Islet of Langerhans (tissue), 1 donor: Measurements from ENCODE around the gene MED8.

ENCODE experiments used
- FAIRE-seq: peaks from one replicate; lab custom pipeline; 2011; peaks lifted over from hg19 to GRCh38; lab: Jason Lieb, UNC

The MED8 gene

GRCh38 chr1:43358746-43359693 lies 30.6 kb downstream of the MED8 start, which contains the start of gene CDC20:
CDC20 (plus strand) TSS chr1:43358981; CDS start chr1:43359216, 235 bp downstream.
- no peak for FAIRE-seq

- FAIRE-seq: no peak
Measured at GRCh38 chr1:43358121-43358745, 31.4 kb downstream of the MED8 start.

GRCh38 chr1:43357251-43357650 lies 32.3 kb downstream of the MED8 start:
- FAIRE-seq: no peak

GRCh38 chr1:43354936-43355335 lies 34.7 kb downstream of the MED8 start:
- no peak for FAIRE-seq

GRCh38 chr1:43354471-43354870 lies 35.1 kb downstream of the MED8 start:
- no peak for FAIRE-seq

GRCh38 chr1:43352881-43353280 lies 36.7 kb downstream of the MED8 start:
- no peak for FAIRE-seq

- no peak for FAIRE-seq
Measured at GRCh38 chr1:43352351-43352705, 37.3 kb downstream of the MED8 start.

GRCh38 chr1:43351421-43352350 lies 37.9 kb downstream of the MED8 start:
- FAIRE-seq: no peak

- no peak for FAIRE-seq
Measured at GRCh38 chr1:43350976-43351375, 38.6 kb downstream of the MED8 start.

GRCh38 chr1:43349594-43350306 lies 39.9 kb downstream of the MED8 start:
- FAIRE-seq: no peak

- no peak for FAIRE-seq
Measured at GRCh38 chr1:43348809-43349593, 40.6 kb downstream of the MED8 start.

- no peak for FAIRE-seq
Measured at GRCh38 chr1:43348343-43348808, 41.2 kb downstream of the MED8 start.

- no peak for FAIRE-seq
Measured at GRCh38 chr1:43346636-43347035, 43.0 kb downstream of the MED8 start.

GRCh38 chr1:43345120-43345519 lies 44.5 kb downstream of the MED8 start:
- FAIRE-seq: no peak

GRCh38 chr1:43344267-43344850 lies 45.2 kb downstream of the MED8 start:
- FAIRE-seq: no peak

GRCh38 chr1:43340559-43340958 lies 49.0 kb downstream of the MED8 start:
- no peak for FAIRE-seq

- no peak for FAIRE-seq
Measured at GRCh38 chr1:43339584-43340232, 49.9 kb downstream of the MED8 start.

GRCh38 chr1:43338001-43338400 lies 51.6 kb downstream of the MED8 start:
- no peak for FAIRE-seq

- FAIRE-seq: no peak
Measured at GRCh38 chr1:43337588-43337987, 52.0 kb downstream of the MED8 start, which contains the start of gene MPL. MPL (plus strand) TSS chr1:43337818; CDS start chr1:43337849, 31 bp downstream.
